NCI-H1048 (cell line): ENCODE data around the gene DCTN5.
"Not testable (repeated sequence)": the region's sequence is repeated elsewhere in the genome, so short reads cannot be mapped to it uniquely, and the experiment has no call there.

Experiments used
- DNase-seq: peaks from one replicate; lab custom pipeline; 2025; lab: John Stamatoyannopoulos, UW

The DCTN5 gene

GRCh38 chr16:23640931-23641765, at the start of gene DCTN5, which contains the start of gene PALB2:
TSS of gene DCTN5 (plus strand) at chr16:23641466. CDS start at chr16:23641543, 77 bp downstream.
TSS of gene PALB2 (minus strand) at chr16:23641310. CDS start at chr16:23641157, 153 bp downstream.
- peak; percentile 80 for DNase-seq

GRCh38 chr16:23594186-23594585, 47.1 kb upstream of the DCTN5 start:
- no peak for DNase-seq

GRCh38 chr16:23595246-23595950, 45.9 kb upstream of the DCTN5 start:
- no peak for DNase-seq

- DNase-seq, result peak; percentile 62
Measured at GRCh38 chr16:23595951-23596720, 45.1 kb upstream of the DCTN5 start, which contains the start of gene NDUFAB1. TSS of gene NDUFAB1 (minus strand) at chr16:23596316. CDS start at chr16:23596290, 26 bp downstream.

GRCh38 chr16:23597003-23597756, 44.1 kb upstream of the DCTN5 start:
- no peak for DNase-seq

GRCh38 chr16:23607726-23608125, 33.5 kb upstream of the DCTN5 start:
- DNase-seq, result no peak

GRCh38 chr16:23608194-23608593, 33.1 kb upstream of the DCTN5 start:
- no peak for DNase-seq

- no peak for DNase-seq
Measured at GRCh38 chr16:23609929-23610328, 31.3 kb upstream of the DCTN5 start.

GRCh38 chr16:23610905-23611304, 30.4 kb upstream of the DCTN5 start:
- DNase-seq, result not testable (repeated sequence)

- DNase-seq, result no peak
Measured at GRCh38 chr16:23611936-23612335, 29.3 kb upstream of the DCTN5 start.

GRCh38 chr16:23615805-23616204, 25.5 kb upstream of the DCTN5 start:
- no peak for DNase-seq

GRCh38 chr16:23624092-23624491, 17.2 kb upstream of the DCTN5 start:
- DNase-seq, result no peak

GRCh38 chr16:23629516-23629915, 11.8 kb upstream of the DCTN5 start:
- DNase-seq, result no peak

GRCh38 chr16:23631874-23632273, 9.4 kb upstream of the DCTN5 start:
- DNase-seq, result not testable (repeated sequence)

- no peak for DNase-seq
Measured at GRCh38 chr16:23634461-23635036, 6.7 kb upstream of the DCTN5 start.

- no peak for DNase-seq
Measured at GRCh38 chr16:23635958-23636357, 5.3 kb upstream of the DCTN5 start.

GRCh38 chr16:23640615-23640930, 693 bp upstream of the DCTN5 start:
- no peak for DNase-seq

GRCh38 chr16:23642246-23642774, 1.0 kb downstream of the DCTN5 start:
- no peak for DNase-seq

- no peak for DNase-seq
Measured at GRCh38 chr16:23650674-23651416, 9.6 kb downstream of the DCTN5 start.

- DNase-seq, result no peak
Measured at GRCh38 chr16:23651943-23652468, 10.7 kb downstream of the DCTN5 start.
